ENCODE data around the gene MTHFD2L. TPM values are rescaled to one million over a fixed set of nuclear protein-coding genes. Genes with fewer than 3 reads are reported as not detected.
A peak's percentile ranks its signal among the peaks of the same experiment; 100 is the strongest.

Gene MTHFD2L
- total RNA-seq, 1 experiment from 2014 or later, result 7.1 TPM

- no peak for DNase-seq (ENCODE audit: low spot score)
Measured at GRCh38 chr4:74132944-74133343, 25.0 kb upstream of the MTHFD2L start.

GRCh38 chr4:74133786-74134499, 24.0 kb upstream of the MTHFD2L start:
- DNase-seq (ENCODE audit: low spot score), result peak; percentile 63

- DNase-seq (ENCODE audit: low spot score), result no peak
Measured at GRCh38 chr4:74134500-74134852, 23.4 kb upstream of the MTHFD2L start.

GRCh38 chr4:74146581-74147129, 11.3 kb upstream of the MTHFD2L start:
- DNase-seq (ENCODE audit: low spot score), result no peak

GRCh38 chr4:74148205-74148604, 9.7 kb upstream of the MTHFD2L start:
- no peak for DNase-seq (ENCODE audit: low spot score)

- DNase-seq (ENCODE audit: low spot score), result no peak
Measured at GRCh38 chr4:74152836-74153235, 5.1 kb upstream of the MTHFD2L start.

- DNase-seq (ENCODE audit: low spot score), result no peak
Measured at GRCh38 chr4:74156521-74156920, 1.4 kb upstream of the MTHFD2L start.

- DNase-seq (ENCODE audit: low spot score), result peak; percentile 14
Measured at GRCh38 chr4:74157154-74157553, 764 bp upstream of the MTHFD2L start.

- DNase-seq (ENCODE audit: low spot score), result no peak
Measured at GRCh38 chr4:74158466-74159142, 686 bp downstream of the MTHFD2L start.

GRCh38 chr4:74159143-74159709, 1.3 kb downstream of the MTHFD2L start:
- no peak for DNase-seq (ENCODE audit: low spot score)

- peak; percentile 1 for DNase-seq (ENCODE audit: low spot score)
Measured at GRCh38 chr4:74161666-74162450, 3.9 kb downstream of the MTHFD2L start.

- no peak for DNase-seq (ENCODE audit: low spot score)
Measured at GRCh38 chr4:74166135-74166534, 8.2 kb downstream of the MTHFD2L start.

GRCh38 chr4:74166818-74167217, 8.9 kb downstream of the MTHFD2L start:
- no peak for DNase-seq (ENCODE audit: low spot score)

- DNase-seq (ENCODE audit: low spot score), result no peak
Measured at GRCh38 chr4:74167585-74167984, 9.7 kb downstream of the MTHFD2L start.

- no peak for DNase-seq (ENCODE audit: low spot score)
Measured at GRCh38 chr4:74168841-74169240, 10.9 kb downstream of the MTHFD2L start.

GRCh38 chr4:74173321-74173720, 15.4 kb downstream of the MTHFD2L start:
- no peak for DNase-seq (ENCODE audit: low spot score)

GRCh38 chr4:74174421-74174820, 16.5 kb downstream of the MTHFD2L start:
- DNase-seq (ENCODE audit: low spot score), result no peak

- DNase-seq (ENCODE audit: low spot score), result no peak
Measured at GRCh38 chr4:74174941-74175340, 17.0 kb downstream of the MTHFD2L start.

GRCh38 chr4:74175379-74175778, 17.5 kb downstream of the MTHFD2L start:
- DNase-seq (ENCODE audit: low spot score), result no peak

- no peak for DNase-seq (ENCODE audit: low spot score)
Measured at GRCh38 chr4:74178798-74179197, 20.9 kb downstream of the MTHFD2L start.

GRCh38 chr4:74181219-74181618, 23.3 kb downstream of the MTHFD2L start:
- DNase-seq (ENCODE audit: low spot score), result no peak

GRCh38 chr4:74188912-74189311, 31.0 kb downstream of the MTHFD2L start:
- DNase-seq (ENCODE audit: low spot score), result no peak
